NOMO-1 treated with dmso at 0.1 percent for 144 hours (cell line): ENCODE measurements around the gene VAC14.

Experiments
- DNase-seq: peaks from one replicate; lab custom pipeline; 2025; ENCODE audit not compliant: unreplicated experiment; lab: John Stamatoyannopoulos, UW

Gene VAC14

GRCh38 chr16:70725912-70726828 lies 74.8 kb downstream of the VAC14 start:
- DNase-seq = no peak

DNA sequence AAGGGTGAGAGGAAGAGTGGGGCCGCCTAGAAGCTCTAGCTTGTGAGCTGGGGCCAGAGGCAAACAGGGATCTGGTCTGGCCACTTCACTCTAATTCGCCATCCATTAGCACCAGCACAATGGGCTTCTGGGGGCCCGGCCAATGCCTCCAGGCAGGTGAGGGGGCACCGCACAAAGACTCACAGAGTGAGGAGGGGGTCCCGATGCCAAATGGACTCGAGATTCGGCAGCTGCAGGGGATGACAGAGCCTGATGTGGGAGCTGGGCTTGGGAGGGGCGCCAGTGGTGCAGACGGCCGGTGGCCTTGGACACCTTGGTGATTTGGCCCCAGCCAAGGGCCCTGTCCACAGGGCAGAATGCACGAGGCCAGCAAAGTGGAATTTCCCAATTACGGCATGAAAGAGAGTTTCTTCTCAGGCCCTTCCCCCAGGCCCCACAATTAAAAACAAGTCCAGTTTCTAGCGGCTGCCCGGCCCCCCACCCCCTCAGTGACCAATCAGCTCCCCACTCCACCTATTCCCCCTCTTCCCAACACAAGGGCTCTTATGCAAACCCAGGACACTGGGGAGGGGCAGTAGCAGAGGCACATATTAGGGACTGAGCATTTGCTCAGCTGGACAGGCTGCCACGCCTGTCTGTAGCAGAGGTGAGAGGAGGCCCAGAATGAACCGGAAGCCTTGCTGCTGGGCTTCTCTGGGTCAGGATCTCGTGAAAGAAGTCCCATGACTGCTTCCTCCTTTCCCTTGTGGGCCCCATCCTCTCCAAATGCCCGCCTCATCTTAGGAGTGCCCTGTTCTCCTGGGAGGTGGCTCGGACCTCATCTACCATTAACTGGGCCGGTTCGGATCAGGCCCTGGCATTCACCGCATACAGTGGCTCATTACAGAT lies 75.7 kb downstream of the VAC14 start:
- no peak for DNase-seq

DNA sequence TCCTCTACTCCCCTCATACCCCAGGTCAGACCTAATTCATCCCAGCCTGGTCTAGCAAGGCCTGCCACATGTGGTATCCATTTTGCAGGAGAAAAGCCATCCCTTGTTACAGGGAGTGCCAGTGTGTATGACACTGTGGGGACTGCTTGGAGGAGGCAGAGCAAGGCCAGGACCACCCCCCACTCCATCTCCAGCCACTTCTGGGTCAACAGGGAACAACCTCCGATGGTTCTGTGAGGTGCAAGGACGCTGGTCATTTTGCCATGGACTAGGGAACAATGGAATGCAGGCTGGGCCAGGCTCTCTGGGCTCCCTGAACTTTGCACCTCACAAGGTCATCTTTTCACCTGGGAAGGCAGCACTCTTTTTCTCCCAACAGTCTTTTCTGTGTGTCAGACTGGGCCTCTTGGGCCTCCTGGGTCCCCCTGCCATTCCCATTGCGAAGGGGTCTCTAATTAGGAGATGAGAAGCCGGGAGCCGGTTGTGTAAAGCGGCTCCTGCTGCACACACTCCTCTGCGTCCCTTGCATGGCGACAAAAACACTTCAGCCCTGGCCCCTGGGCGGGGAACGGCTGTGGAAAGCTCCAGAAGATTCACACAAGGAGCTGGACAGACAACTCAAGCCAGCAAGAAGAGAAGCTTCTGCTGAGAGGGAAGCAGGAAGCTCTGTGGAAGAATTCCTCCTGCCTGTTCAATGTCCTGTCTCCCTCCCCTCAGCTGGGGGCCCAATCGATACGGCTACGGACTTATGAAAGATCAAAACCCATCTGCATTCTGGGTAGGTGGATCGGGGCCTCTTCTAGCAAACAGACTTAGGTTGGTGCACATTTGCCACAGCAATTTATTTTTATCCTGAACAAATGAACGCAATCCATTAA lies 76.6 kb downstream of the VAC14 start:
- DNase-seq = no peak

DNA sequence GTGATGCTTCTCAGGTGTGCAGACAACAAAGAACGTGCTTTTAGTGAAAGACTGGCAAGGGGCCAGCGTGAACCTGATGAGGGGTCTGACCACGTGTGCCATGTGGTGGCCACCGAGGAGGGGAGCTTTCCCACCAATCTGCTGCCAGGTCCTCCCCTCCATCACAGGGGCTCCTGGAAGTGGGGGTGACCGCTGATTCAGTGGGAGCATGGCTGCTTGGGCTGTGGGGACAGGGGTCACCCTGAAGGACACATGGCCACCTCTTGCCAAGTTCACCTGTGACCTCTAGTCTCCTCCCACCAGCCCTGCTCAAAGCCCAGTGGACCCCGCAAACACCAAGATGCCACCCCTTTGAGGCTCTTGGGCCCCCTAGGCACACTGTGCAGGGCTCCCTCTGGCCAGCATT lies 77.2 kb downstream of the VAC14 start:
- no peak for DNase-seq

DNA sequence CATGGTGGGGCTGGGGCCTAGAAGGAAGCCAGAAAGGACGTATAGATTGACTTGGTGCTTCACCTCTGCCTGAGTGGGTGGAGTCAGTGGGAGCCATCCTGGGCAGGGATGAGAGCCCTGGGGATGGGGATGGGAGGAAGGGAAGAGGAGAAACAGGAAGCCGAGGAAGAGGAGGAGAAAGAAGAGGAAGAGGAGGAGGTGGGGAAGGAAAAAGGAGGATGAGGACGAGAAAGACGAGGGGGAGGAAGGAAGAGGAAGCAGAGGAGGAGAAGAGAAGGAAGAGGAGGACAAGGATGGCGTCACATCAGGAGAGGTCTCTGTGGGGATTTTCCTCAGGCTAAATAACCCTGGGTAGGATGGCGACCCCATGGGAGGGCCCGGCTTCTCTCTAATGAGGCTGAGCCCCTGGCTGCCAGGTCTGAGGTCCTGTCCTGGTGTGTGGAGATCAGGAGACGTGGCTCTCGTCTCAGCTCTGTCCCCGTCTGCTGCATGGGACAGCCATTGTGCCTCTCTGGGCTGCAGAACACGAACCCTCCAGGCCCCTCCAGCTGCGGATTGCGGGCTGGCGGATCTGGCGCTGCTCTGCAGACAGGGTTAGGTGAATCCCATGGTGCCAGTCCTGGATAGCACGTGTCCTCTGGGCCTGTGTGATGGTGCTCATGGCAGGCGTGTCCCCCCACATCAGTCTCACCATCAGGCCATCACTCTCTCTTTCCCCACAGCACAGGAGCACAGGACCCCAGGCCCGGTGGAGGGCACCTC lies 79.6 kb downstream of the VAC14 start:
- no peak for DNase-seq

DNA sequence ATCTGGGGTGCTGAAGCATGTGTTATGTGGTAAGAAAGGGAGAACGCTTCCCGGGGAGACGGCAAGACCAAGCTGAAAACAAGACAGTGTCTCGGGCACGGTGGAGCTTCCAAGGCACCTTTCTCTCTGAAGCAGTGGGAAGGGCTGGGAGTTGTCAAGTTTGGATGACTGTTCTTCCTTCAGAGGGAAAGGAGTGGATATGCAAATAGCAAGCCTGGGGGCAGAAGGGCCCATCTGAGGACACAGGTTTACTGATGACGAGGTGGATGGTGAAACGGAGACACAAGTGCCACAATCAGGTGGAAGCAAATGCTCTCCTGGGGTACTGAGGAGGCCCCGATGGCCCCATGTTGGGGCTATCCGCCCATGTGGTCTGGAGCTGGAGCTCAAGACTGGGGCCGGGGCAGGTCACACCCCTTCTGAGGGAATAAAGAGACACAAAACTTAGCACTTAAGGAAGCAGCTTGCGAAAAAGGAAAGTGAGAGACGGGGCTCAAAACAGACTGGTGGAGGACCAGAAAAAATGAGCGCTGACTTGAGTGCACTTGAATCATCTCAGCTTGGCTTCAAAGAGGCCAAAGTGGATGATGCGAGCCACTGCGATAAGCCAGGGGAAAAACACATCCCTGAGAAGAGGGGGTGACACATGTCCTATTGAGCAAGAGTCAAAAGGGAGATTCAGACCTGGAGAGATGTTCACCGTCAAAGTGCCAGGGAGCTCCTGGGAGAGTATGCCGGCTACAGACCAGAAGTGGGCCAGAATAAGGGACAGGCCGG lies 80.3 kb downstream of the VAC14 start:
- DNase-seq = no peak

- DNase-seq = no peak
Measured at GRCh38 chr16:70717065-70717464, 83.9 kb downstream of the VAC14 start.

DNA sequence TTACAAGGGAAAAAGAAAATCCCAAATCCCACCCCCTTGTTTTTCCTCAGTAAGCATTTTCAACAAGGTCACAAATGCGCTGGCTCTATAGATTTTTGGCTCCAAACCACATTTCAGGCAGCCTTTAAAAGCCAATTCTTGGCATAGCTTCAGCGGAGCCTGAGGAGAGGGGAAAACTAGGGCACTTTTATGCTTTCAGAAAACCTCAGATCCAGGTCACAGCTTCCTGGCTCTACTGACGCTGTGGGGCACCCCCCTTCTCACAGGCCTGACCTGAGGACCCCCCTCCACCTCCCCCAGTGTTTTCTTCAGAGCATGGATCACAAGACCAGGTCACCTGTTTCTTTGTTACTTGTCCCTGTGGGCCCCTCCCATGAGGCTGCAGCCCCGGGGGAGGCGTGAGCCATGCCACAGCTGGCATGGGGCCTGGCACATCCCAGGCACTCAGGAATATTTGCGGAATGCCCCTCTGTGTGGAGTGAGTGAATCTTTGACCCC lies 85.0 kb downstream of the VAC14 start:
- no peak for DNase-seq

DNA sequence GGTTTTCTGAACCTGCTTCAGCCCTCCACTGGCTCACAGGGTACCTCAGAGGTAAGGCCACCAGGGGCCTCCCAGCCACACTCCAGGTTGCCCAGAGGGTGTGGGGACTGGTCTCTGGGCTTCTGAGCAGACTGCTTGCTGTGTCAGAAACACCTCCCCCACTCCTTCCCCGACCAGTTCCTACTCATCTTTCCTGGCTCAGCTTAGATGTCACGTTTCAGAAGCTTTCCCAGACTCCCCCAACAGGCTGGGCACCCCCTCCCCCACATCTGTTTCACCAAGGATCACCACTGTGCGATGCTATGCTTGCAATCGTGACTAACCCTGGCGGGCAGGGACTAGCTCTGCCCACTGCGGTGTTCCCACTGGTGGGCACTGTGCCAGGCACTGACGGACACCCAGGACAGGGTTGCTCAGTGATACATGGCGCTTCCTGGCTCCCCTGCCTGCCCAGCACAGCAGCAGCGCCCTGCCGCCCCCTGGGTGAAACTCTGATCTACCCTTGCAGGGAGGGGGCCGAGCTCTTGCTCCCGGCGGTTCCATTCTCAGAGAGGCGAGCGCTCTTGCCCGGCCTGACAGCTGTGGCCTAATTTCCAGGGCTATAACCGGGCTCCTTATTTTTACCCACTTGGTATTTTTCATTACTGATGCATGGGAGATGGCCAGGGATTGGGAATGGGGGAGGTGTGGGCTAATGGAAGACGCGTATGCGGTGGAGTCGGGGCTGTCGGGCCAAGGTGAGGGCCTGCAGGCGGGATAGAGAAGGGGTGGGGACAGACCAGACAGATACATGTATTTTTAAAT lies 85.7 kb downstream of the VAC14 start:
- DNase-seq = no peak

DNA sequence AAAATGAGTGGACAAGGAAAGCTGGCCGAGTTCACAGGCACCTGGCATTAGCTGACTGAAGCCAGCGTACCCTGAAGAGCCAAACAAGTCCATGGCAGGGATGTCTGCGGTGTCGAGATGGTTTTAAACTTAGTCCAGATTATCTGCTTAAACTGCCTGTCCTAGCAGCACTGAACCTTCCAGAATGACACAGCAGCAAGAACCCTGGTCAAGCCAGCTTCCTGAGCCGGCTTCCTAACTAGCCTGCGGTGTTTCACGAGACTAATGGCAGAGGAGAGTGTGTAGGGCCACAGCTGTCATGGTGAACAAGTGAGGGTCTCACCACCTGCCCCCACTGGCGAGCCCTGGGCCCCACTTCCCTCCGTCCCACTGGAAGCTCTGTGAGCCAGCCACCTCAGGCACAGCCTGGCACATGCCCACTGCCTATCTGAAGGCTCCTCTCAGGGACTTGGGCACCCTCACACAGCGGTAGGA lies 86.3 kb downstream of the VAC14 start:
- no peak for DNase-seq

DNA sequence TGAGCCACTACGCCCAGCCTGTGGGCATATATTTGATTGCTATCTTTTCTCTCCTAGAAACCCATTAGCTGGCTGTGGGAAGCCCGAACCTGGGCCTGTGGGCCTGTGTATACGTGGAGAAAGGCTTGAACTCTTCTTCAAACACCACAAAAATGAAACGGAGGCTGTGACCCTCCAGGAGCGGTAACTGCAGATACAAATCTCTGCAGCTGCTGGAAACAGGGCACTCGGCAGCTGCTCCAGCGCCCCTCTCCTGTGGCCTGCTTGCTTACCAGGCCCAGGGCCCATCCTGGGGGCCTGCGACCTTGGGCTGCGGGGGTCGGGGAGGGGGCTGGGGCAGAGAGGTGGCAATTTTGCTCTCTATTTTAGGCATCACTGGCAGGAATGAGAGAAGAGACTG lies 87.1 kb downstream of the VAC14 start:
- no peak for DNase-seq

DNA sequence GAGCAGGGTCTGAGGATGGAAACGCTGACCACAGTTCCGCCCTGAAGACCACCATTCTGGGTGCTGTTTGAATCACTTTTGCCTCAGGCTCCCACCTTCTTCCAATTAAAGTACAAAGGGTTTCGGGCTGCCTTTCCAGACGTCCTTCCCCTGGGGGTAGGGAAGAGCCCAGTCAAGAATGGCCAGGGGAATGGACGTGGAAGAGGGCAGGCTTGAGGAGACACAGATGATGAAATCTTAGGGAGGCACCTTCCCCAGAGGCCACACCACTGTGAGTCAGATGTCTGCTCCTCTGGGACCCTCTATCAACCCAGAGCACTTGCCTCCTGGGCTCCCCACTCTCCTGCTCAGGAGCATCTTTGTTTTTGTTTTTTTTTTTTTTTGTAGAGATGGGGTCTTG lies 87.6 kb downstream of the VAC14 start:
- DNase-seq = no peak

DNA sequence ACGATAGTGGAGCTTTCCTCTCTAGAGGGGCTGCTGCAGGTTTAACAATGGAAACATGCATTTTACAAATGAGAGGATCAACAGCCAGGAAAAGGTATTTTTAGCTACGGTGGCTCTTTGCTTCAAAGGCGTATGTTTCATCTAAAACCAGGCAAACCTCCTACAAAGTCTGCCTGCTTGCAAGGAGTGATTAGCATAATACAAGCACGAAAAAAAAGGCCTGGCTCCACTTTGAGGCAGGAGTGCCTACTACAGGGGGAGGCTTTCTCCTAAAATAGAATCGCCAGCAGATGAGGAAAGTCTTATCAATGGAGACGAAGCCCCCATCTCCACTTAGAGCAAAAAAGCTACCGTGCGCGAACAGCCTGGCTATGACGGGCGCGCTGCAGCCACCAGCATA lies 88.0 kb downstream of the VAC14 start:
- DNase-seq = no peak

DNA sequence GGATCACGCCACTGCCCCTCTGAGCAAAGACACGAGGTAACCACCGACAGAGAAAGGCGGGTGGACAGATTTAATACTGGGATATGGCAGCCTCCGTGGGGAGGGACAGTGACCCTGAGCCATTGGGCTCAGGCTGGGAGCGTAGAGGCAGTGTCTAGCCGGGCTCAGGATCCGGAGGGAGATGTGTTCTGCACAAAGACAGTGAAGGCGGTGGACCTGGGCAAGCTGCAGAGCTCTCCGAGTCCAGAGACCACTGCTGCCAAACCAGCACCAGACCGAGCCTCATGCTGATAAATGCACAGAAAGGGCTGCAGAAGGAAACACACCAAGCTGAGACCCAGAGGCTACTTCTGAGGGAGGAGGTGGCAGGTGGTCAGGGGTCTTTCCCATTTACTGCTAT lies 88.6 kb downstream of the VAC14 start:
- DNase-seq = no peak

- no peak for DNase-seq
Measured at GRCh38 chr16:70711211-70712031, 89.5 kb downstream of the VAC14 start.

- DNase-seq = no peak
Measured at GRCh38 chr16:70710422-70711210, 90.3 kb downstream of the VAC14 start.

DNA sequence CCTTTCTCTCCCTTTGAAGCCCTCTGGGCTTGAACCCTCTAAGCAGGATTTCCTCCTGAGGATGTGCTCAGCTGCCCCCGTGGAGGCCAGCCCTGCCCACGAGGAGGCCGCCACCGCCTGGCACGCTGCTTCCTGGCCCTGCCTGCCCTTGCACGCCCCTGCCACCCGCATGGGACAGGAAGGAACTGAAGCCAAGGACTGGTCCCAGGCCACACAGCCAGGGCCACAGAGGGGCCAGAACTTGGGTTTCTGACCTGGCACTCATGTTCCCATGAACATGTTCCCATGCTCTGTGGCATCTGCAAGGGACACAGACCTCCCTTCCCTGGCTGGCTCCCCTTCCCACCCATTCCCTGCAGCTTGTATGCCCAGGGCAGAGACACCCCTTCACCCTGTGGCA lies 91.0 kb downstream of the VAC14 start:
- no peak for DNase-seq
